OCI-LY7 (cell line): ENCODE data around the gene SSU72.

Source experiments
- EZH2phosphoT487 ChIP-seq: fragments of 200-600 bp; sonication (generic); IDR thresholded peaks from 2 replicates; pipeline ENCODE4 v1.6.1; 2018; ENCODE audit warnings: low read depth, borderline replicate concordance, mild to moderate bottlenecking, mixed run types, antibody characterized with exemption, low read length, moderate library complexity, mixed read lengths
- TF ChIP-seq, protein P1 (sequence below): fragments of 200-600 bp; sonication (generic); conservative IDR thresholded peaks from 2 replicates; pipeline ENCODE4 v1.5.1; 2014; ENCODE audit warnings: mild to moderate bottlenecking, antibody characterized with exemption, low read length, moderate library complexity, mixed read lengths

DNA sequence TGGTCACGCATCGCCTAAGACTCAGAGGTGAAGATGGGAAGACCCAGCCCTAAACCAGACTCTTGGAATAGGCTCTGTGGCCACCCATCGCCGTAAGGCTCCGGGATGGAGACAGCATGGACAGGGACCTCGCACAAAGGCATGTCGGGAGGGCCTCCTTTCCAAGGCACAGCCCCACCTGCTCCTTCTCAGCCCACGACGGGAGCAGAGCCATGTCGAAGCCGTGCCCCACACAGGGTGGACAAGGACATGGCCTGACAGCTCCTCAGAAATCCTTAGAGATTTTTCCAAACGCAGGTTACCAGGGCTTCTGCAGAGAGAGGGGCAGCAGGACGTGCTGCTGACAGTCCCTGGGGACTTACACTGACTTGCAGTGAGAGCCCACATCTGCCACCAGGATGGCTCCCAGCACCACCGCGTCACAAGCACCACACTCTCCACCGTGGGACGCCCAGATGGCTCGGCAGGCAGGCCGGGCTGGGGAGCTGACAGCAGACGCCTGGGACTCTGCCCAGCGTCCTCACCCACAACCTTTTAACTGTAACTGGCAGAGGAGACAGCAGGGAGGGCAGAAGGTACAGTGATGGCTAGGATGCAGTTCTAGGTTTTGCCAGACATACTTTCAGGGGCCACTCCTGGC lies 12.0 kb downstream of the SSU72 start:
- TF ChIP-seq, protein P1, sequence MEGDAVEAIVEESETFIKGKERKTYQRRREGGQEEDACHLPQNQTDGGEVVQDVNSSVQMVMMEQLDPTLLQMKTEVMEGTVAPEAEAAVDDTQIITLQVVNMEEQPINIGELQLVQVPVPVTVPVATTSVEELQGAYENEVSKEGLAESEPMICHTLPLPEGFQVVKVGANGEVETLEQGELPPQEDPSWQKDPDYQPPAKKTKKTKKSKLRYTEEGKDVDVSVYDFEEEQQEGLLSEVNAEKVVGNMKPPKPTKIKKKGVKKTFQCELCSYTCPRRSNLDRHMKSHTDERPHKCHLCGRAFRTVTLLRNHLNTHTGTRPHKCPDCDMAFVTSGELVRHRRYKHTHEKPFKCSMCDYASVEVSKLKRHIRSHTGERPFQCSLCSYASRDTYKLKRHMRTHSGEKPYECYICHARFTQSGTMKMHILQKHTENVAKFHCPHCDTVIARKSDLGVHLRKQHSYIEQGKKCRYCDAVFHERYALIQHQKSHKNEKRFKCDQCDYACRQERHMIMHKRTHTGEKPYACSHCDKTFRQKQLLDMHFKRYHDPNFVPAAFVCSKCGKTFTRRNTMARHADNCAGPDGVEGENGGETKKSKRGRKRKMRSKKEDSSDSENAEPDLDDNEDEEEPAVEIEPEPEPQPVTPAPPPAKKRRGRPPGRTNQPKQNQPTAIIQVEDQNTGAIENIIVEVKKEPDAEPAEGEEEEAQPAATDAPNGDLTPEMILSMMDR = no peak
- no peak for TF ChIP-seq EZH2phosphoT487
